GM19467 (cell line): ENCODE measurements around the gene FCN2.

Source experiments
- ATAC-seq: cut with Tn5 transposase; IDR thresholded peaks from one replicate; pipeline ENCODE4 v1.9.1; 2021; ENCODE audit warnings: mild to moderate bottlenecking, moderate library complexity; ENCODE audit not compliant: unreplicated experiment

Gene FCN2

DNA sequence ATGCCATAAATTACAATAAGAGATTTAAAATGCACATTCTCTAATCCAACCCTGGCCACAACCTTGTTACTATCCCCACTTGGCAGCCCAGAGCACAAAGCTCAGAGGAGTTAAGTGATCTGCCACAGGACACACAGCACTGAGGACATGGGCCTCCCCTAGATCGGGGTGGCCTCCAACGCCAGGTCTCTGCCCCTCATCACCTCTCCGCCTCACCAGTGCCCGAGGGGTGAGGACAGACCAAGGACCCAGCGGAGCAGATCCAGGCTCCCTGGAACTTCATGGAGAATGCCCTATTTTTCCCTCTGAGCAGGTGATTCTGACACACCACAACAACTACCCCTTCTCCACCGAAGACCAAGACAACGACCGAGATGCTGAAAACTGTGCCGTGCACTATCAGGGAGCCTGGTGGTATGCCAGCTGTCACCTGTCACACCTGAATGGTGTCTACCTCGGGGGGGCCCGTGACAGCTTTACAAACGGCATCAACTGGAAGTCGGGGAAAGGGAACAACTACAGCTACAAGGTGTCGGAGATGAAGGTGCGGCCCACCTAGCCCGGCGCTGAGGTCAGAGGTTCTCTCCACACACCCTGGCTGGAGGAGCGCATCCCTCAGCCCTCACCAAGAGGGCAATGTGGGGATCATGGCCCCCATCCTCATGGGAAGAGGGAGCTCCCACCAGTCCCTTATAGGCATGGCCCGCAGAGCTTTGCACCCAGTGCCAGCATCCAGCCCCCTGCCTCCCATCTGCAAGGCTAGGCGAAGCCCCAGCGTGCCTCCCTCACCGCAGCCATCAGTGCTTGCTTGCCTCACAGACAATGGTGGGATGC lies 12.5 kb upstream of the FCN2 start:
- ATAC-seq: no peak

- no peak for ATAC-seq
These were observed 11.7 kb upstream of the FCN2 start for GRCh38 chr9:134868751-134869553.

DNA sequence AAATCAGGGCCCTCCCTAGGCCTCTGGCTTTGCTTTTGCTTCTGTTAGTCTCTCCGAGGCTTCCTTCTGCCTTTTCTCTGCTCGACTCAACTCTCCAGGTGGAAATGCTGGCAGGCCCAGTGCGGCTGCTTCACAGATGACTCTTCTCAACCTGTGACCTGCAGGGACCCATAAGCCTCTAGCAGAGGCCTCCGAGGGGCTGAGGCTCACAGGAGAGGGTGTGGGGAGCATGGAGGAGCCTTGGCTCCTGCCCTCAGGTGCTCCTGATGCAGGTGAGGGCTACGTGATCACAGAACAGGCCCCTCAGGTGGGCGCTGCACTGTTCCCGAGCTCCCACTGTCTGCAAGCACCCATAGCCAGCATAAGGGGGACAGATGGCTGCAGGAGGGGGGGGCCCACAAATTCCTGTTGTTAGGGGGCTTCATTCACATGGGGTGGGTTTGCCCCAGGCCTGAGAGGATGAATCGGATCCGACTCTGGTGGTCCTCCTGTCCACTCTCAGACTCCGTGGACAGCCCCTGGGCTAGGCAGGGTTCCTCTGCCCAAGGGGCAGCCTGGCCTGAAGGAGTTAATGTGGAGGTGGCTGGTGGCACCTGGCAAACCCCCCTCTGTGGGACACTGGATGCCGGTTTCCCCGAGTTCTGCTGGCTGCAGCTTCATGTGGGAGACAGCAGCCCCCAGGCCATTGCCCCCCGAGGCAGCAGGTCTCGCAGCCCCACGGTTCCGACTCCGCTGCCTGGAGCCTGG lies 10.9 kb upstream of the FCN2 start:
- no peak for ATAC-seq

DNA sequence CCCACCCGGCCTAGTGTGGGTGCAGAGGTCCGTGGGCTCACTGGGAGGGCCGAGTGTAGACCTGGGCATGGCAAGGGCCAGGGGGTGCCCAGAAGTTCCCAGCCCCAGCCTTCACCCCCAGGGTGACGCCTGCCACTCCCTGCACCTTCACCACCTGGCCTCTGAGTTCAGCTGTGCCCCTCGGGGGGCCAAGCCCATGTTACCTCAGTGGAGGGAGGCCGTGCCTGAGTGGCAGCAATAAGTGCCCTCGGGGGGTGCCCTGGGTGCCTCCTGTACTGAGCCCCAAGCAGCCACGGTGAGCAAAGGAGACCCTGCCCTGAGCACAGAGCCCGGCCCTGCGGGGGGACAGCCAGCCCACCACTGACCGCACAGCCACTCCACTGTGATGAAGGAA lies 10.3 kb upstream of the FCN2 start:
- no peak for ATAC-seq

GRCh38 chr9:134870746-134871662 lies 9.6 kb upstream of the FCN2 start:
- ATAC-seq: no peak

DNA sequence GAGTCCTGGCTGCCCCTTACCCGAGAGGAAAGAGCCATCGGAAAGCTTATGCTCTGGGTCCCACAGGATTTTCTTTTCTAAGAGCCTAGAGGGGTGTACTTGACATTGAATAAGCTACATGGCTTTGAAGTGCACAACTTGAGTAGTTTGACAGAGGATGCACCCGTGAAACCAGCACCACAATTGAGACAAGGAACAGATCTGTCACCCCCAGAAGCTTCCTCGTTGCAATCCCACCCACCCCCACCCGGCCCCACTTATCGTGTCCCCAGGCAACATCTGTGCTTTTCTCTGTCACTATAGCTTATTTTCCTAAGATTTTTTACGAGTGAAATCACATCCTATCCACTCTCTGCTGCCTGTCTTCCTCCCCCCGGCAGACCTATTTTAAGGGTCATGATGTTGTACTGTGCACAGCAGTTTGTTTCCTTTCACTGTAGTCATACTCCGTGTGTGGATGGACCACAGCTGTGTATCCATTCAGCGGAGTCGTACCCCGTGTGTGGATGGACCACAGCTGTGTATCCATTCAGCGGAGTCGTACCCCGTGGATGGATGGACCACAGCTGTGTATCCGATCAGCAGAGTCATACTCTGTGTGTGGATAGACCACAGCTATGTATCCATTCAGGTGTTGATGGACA lies 8.8 kb upstream of the FCN2 start:
- ATAC-seq: no peak

DNA sequence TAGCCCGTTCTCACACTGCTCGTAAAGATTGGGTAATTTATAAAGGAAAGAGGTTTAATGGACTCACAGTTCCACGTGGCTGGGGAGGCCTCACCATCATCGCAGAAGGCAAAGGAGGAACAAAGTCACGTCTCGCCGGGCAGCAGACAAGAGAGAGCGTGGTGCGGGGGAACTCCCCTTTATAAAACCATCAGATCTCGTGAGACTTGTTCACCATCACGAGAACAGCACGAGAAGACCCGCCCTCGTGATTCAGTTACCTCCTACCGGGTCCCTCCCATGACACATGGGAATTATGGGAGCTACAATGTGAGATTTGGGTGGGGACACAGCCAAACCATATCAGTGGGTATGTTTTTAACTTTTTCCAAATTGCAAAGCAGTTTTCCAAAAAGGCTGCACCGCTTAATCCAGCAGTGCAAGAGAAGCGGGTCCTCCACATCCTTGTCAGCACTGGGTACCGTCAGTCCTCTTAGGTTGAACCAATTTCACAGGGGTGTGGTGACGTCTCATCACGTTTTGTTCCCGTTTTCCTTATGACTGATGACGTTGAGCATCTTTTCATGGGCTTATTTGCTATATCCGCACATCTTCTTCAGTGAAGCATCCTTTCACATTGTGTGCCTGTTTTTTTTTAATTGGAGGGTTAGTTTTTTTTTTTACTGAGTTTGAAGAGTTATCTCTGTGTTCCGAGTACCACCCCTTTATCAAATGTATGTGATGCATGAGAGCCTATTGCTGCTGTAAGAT lies 8.0 kb upstream of the FCN2 start:
- ATAC-seq: no peak

GRCh38 chr9:134875371-134875770 lies 5.2 kb upstream of the FCN2 start:
- no peak for ATAC-seq

- ATAC-seq: no peak
These were observed 3.1 kb upstream of the FCN2 start for GRCh38 chr9:134877541-134877940.

DNA sequence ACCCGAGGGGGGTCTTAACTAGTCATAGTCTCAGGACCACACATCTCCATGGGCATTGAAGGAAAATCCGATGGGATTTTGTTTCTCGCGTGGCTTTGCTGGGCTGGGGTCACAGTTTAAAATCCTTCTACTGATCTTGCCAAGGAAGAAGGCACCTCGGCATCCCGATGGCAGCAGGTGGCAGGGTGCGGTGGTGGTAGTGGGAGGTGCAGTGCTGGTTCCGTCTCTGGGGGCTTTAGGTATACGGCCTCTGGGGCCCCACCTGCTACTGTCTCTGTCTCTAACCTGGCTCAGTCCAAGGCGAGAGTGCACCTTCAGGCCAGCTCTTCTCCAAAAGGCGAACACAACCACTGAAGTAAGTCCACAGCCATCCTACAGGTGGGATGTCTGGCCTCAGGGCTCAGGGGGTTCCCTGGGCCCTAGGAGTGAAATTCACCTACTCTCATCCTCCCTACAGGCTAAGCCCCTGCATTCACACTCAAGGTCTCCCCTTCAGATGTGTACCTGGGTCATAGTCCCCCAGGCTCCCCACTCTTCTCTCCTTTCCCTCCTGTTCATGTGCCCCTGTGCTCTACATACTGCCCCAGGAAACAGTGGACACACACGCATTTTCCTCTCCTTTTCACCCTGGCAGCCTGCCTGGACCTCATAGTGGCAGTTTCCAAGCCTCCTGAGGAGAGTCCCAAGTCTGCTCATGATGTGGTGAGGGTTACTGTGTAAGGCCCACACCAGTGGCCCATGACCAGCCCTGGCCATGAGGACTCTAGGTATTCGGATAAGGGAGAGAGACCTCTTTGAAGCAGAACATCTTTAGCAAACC lies 736 bp upstream of the FCN2 start:
- no peak for ATAC-seq

DNA sequence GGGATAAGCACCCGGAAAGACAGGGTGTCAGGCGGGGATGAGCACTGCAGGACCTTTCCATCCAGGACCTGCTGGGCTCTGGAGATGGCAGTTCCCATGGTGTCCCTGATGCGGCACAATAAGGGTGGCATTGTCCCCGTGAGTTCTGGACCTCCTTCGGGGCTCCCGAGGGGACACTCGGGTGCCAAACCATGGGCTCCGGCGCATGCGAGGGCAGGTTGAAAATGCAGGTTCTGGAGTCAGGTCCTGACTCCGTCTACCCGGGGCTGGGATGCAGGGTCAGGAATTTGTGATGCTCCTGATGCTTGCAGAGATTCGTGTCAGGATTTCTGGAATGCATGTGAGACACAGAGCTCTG lies 682 bp downstream of the FCN2 start:
- ATAC-seq: no peak

DNA sequence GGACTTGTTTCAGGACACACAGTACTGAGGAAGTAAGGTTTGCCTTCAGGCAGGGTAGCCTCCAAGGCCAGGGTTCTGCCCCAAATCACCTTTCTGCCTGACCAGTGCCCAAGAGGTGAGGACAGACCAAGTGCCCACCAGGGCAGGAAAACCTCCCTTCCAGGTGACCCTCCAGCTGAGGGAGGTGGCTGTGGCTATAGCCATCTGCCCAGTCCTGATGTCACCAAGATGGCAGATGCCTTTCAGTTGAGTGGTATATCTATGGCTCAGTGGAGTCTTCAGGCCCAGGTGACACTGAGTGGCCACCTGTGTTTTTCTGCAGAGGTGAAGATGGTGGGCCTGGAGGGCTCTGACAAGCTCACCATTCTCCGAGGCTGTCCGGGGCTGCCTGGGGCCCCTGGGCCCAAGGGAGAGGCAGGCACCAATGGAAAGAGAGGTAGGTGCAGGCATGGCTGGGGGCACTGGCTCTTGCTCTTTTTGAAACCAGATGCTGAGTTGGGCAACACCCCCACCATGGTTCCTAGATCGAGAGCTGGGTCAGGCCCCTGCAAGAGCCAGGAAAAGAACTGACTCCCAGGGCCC lies 1.7 kb downstream of the FCN2 start:
- no peak for ATAC-seq

- no peak for ATAC-seq
These were observed 2.6 kb downstream of the FCN2 start for GRCh38 chr9:134883040-134883782.

DNA sequence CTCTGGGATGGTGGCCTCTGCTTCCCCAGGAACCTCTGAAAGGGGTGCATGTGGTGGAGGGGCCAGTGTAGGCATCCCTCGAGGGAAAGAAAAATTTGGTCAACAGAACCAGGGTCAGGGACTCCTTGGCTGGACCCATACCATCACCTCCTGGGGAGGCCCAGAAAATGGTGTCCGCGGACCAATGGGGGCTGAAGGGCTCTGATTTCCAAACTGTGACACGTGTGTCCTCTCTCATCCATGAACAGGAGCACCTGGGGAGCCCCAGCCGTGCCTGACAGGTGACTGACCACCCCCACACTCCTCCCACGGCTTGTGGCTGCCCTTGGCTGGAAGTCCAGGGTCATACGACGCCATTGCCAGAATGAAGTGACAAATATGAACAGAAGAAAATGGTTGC lies 3.9 kb downstream of the FCN2 start:
- no peak for ATAC-seq

DNA sequence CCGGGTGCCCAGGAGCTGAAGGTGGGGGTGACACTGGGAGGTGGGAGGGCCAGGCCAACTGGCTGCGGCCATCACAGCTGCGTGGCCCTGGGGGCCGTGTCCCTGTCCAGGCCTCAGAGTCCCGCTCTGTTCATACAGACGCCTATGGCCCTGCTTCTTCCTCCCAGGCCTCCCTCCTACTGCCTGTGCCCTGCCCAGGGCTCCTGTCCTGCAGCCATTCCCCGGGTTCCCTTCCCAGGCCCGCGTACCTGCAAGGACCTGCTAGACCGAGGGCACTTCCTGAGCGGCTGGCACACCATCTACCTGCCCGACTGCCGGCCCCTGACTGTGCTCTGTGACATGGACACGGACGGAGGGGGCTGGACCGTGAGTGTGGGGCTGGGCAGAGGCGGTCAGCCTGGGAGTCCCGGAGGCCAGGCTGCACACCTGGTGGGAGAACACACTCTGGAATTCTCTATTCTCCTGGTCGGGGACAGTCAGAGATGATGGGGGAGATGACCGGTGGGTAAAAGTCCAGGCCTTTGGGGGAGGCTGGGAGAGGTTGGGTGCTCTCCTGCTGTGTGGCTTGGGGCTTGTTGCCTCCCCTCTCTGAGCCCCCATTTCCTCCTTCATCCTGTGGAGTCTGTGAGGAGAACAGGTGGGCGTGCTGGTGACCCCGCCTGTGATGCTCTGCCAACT lies 4.5 kb downstream of the FCN2 start:
- ATAC-seq: no peak

DNA sequence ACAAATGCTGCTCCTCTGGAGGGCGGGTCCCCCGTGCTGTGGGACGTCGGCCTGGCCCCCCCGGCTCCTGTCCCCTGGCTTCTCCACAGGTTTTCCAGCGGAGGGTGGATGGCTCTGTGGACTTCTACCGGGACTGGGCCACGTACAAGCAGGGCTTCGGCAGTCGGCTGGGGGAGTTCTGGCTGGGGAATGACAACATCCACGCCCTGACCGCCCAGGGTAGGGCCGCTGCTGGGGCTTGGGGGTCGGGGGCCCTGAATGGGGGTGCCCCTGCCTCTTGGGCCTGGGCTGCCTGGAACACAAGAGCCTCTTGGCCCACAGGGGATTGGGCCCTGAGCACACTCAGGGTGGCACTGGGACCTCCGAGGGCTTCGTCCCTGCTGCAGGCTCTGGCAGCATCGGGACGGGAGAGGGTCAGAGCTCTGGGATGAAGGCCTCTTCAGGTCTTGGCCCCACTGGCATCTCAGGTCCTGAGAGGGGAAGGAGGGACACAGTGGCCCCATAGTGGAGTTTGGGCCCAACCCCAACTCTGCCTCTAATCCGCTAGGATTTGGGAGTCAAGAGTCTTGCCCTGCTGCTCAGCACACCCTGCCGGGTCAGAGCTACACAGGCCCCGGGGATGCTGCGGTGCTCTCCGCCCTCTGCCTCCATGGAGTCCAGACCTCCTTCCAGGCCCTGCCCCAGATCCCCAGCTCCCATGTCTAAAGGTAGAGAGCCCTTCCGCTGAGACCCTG lies 5.2 kb downstream of the FCN2 start:
- ATAC-seq: no peak
